Activated gamma-delta T cell treated with anti-CD3 and anti-CD28 coated beads, Interleukin-2, amount 50 U/mL, for 16 hours (primary cell): ENCODE data around the gene TTLL11.

Source experiments
- DNase-seq: peaks from one replicate; pipeline ENCODE4 v3.0.0-alpha.2; 2020; ENCODE audit warnings: low read depth

TTLL11 gene

GRCh38 chr9:122092611-122093506, at the start of gene TTLL11:
TTLL11 (minus strand) TSS chr9:122093308; CDS start chr9:122093148, 160 bp downstream.
- DNase-seq = peak; percentile 94

DNA sequence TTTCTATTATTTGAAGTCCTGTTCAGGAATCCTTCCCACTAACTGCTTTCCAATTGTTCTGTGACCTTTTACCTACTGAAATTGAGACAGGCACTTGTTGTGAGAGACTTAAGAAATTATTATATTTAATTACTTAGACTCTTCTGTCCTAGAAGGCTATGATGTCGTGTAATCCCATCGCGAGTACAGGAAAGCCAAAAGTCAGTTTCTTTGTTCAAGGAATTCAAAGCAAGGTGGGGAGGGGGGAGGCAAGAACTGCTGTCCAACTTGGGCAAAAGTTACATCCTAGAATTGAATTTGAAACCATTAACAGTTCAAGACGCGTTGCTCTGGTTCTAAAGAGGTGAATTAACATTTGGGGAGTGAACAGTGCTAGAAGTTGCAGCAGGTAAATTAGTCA, 48.6 kb upstream of the TTLL11 start:
- DNase-seq = no peak

- DNase-seq = no peak
Measured at GRCh38 chr9:122140368-122141193, 47.5 kb upstream of the TTLL11 start.

- no peak for DNase-seq
Measured at GRCh38 chr9:122138560-122139268, 45.6 kb upstream of the TTLL11 start.

- DNase-seq = no peak
Measured at GRCh38 chr9:122135529-122135859, 42.4 kb upstream of the TTLL11 start.

DNA sequence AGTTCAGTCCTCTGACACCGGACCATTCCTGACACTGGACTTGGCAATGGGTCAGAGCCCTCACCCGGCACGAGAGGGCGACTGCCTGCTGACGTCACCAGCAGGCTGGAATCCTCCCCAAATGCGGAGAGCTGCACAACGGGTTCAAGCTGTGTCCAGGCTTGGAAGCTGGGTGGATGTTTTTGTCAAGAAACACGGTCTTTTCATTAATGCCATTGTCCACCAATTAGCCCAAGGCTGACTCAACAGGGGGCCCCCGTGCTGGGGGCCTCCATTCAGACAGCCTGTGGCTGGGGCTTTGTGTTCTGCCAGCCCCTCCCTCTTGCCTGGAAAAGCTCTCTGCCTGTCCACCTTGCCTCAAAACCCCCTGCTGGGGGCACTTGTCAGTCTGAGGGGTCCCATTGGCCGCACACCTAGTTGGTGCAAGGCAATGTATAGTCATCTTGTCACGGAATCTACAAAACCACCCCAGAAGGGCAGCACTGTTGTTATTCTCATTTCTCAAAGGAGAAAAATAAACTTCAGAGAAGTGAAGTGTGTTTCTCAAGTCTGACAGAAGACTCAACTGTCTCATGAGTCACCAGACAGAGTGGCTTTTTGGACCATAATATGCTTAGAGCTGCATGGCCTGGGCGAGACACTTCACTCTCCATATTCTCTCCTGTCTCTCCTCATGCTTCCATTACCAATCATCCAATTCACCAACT, 41.9 kb upstream of the TTLL11 start:
- DNase-seq = no peak

DNA sequence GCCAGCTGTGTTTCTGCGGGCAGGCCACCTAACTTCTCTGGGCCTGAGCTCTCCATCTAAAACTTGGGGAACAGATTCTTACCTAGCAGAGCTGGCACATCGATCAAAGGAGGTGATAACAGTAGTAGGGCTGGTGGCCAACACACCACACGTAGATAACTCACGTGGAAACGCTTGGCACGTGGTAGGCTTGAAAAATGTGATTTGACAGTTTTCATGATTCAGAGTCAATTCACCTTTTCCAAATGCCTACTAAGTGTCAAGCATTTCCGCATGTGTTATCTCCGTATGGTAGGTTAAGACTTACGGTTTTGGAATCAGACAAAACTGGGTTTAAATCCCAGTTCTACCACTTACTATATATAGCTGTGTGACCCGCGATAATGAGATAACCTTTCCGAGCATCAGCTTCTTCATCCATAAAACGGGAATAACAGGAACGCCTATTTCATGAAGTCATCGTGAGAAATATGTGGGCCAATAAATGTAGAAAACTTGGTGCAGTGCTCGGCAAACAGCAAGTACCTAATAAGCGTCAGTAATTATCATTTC, 41.0 kb upstream of the TTLL11 start:
- no peak for DNase-seq

DNA sequence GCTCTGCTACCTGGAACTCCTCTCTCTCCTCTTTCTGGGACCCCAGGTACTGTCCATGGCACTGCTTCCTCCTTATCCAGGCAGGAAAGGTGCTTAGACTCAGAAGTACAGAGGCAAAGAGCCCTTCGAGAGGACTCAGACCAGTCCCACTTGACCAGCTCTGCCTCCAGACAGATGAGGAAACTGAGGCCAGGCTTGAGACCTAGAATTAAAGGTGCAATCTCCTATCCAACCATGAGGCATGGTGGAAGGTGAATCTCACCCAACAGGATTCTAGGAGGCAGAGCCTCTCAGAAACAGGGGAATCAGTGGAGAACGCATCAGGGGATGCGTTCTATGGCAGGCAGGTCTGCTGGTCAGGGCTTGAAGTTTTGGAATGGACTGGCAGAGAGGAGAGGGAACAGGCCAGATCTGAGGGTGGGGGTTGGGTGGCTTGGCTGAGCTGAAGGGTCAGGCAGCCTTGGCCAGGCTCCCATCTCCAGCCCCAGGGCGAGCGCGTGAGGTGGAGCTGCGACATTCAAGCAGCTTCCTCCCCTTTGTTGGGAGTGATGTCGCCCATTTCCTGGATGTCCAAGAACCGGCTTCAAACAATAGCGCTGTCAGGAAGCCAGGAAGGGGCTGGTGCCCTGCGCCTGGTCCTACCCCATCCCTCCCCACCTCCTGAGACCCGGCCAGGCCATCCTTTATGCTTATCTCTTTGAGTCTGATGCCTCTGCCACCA, 40.3 kb upstream of the TTLL11 start:
- no peak for DNase-seq

DNA sequence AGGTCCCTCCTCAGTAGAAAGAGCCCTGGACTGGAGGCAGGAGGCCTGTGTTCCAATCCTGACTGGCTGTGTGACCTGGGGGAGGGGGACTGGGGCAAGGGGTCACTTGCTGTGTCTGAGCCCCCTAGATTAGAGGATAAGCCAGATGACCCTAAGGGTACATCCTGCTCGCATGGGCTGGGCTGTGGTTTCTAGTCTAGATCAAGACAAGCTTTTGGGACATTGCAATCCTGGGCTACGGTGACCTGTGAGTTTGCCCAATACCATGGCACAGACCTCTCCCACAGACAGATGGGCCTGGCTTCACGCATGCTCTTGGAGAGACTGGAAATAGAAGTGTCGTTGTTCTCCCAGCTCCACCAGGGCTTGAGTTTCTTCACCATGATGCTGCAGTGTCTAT, 39.4 kb upstream of the TTLL11 start:
- no peak for DNase-seq

DNA sequence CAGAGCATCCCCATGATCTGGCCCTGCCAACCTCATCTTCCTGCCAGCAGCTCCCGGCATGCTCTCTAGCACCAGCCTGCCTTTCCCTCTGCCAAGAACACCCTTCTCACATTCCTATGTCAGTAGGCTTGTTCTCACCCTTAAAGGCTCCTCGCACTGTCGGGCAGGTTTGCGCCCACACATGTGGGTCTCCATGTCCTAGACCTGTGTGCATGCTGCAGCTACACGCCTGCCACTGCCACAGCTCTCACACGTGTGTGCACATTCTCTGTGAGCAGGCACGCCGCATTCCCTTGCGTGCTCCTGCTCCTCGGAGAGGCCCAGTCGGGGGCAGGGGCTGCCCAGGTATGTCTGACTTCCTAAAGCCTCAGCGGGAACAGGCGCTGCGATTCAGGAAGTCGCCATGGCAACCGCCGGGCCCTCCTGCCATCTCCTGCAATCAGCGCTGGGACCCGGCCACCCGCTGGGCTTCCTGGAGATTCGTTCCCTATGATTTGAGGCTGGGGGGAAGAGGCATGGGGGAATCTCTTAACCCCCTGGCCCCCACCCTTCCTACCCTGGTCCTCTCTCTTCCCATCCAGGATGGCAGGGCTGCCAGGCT, 38.4 kb upstream of the TTLL11 start:
- DNase-seq = no peak

- no peak for DNase-seq
Measured at GRCh38 chr9:122130837-122131236, 37.7 kb upstream of the TTLL11 start.

DNA sequence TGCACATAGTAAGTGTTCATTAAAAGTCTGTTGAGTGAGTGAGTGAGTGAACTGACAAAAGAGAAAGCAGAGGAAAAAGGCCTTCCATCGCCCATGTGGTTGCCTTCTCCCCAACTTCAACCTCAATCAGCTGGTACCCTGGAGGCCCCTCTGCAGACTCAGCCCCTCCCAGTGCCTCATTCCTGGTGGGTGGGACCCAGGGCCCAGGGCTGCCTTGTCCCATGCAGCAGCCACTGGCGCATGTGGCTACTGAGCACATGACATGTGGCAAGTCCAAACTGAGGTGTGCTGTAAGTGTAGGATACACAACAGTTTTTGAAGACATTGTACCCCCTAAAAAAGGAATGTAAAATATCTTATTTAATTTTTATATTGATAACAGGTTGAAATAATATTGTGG, 36.9 kb upstream of the TTLL11 start:
- DNase-seq = no peak

DNA sequence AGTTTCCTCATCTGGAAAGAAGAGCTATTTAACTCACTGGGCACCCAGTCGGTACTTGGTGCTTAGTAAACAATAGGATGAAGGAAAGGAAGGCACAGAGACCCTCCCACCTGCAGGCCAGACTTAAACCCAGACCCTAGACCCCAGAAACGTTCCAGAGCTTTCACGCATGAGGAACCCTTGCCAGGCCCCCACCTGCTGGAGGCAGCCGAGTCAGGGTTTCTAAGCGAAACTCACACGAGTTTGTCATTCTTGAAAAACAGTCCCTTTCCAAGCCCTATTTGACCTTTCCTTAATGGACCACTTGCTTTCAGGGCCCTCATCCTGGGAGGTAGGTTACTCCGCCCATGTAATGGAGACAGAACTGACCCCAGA, 35.8 kb upstream of the TTLL11 start:
- DNase-seq = no peak

GRCh38 chr9:122128007-122128968, 35.2 kb upstream of the TTLL11 start:
- no peak for DNase-seq

DNA sequence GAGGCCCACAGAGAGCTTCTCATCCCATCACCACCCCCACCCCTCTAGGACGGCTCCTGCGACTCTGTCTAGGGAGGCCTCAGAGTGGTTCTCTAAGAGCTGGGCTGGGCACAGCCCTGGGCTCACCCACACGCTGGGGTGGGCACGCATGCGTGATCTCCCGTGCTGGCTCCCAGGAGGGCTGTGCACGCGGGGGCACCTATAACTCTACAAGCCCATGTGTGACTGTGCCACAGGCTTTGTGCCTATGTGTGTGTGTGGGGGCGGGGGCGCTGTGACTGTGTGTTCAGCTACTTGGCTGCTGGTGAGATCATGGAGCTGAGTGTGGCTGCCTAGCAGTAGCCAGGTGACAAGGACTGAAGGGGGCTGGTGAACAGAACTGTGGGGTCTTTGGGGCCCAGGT, 34.3 kb upstream of the TTLL11 start:
- DNase-seq = no peak

DNA sequence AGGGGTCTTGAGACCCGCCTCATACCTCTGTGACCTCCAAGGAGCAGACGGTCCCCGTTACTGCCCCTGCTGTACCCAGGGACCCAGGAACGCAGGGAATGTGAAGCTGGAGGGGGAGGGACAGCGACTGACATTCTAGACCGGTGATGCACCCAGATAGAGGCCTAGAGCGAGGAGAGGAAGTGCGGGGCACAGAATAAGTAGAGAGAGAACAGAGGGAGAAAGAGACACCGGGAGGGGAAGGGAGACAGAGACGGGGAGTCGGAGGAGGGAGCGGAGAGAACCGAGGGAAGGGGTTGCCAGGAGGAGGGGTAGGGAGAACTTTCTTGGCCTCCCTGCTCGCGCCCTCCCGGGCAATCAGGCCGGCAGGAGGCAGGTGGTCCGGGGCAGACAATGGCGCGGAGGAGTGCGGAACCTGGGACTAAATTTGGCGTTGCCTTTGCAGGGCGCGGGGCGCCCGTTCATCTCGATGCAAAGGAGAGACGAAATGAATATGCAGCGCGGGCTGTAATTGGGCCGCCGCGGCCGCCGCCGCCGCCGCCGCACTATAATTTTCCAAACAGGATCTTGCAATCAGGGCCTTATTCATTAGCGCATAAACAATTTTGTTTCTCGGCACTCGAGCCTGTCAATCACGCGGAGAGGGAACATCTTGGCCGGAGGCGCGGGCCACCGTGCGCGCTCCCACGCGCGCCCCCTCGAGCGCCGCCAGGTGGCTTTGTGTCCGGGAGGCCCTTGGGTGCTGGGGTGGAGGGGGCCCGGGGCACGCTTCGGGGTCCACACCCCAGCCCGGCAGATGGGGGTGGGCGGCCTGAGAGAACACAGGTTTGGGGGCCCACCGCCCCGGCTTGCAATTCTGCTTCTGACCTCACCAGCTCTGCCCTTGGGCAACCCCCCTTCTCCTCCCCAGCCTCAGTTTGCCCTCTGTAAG, 33.5 kb upstream of the TTLL11 start:
- DNase-seq = no peak

GRCh38 chr9:122125509-122126330, 32.6 kb upstream of the TTLL11 start:
- no peak for DNase-seq

- DNase-seq = peak; percentile 72
Measured at GRCh38 chr9:122125158-122125508, 32.0 kb upstream of the TTLL11 start.
